WTC11 (cell line): ENCODE measurements around the gene RBM28. TPM values are rescaled to one million over a fixed set of nuclear protein-coding genes. Genes with fewer than 3 reads are reported as not detected.
A peak's percentile ranks its signal among the peaks of the same experiment; 100 is the strongest.

Source experiments
- ATAC-seq: fragments of 200-7000 bp; cut with Tn5 transposase; 2 replicates; pipeline ENCODE4 v1.10.0; 2021; ENCODE audit warnings: mild to moderate bottlenecking, moderate library complexity
- CTCF ChIA-PET: fragments of 300-600 bp; sonication (Branson Sonifier 250); formaldehyde crosslinking; loops from one replicate; lab custom pipeline; 2021; ENCODE audit warnings: antibody characterized with exemption; lab: Charles Lee
- POLR2A ChIA-PET: fragments of 350-600 bp; sonication (Branson Sonifier 250); formaldehyde crosslinking; loops from one replicate; lab custom pipeline; 2021; ENCODE audit warnings: antibody characterized with exemption; lab: Charles Lee
- DNase-seq: peaks from one replicate; pipeline ENCODE4 v3.0.0; 2021; ENCODE audit warnings: low spot score
- H3K27ac Mint-ChIP-seq: 2 replicates; pipeline ENCODE4 v1.8.0; 2021; ENCODE audit warnings: mixed read lengths
- H3K27me3 Mint-ChIP-seq: 2 replicates; pipeline ENCODE4 v1.8.0; 2021; ENCODE audit warnings: low read depth, mild to moderate bottlenecking, moderate library complexity, mixed read lengths
- H3K36me3 Mint-ChIP-seq: 2 replicates; pipeline ENCODE4 v1.8.0; 2021; ENCODE audit warnings: mixed read lengths
- H3K4me1 Mint-ChIP-seq: 2 replicates; pipeline ENCODE4 v1.8.0; 2022; ENCODE audit warnings: mixed read lengths
- H3K4me3 Mint-ChIP-seq: 2 replicates; pipeline ENCODE4 v1.8.0; 2021; ENCODE audit warnings: mild to moderate bottlenecking, moderate library complexity, mixed read lengths
- H3K9me3 Mint-ChIP-seq: 2 replicates; pipeline ENCODE4 v1.8.0; 2021; ENCODE audit warnings: mixed read lengths
- CREB1 ChIP-seq: sonication (generic); formaldehyde crosslinking; IDR thresholded peaks from 2 replicates; pipeline ENCODE4 v1.8.0; 2023; ENCODE audit warnings: mild to moderate bottlenecking, missing genetic modification reagents
- E2F1 ChIP-seq: sonication (generic); formaldehyde crosslinking; IDR thresholded peaks from 2 replicates; pipeline ENCODE4 v1.8.0; 2022; ENCODE audit warnings: mild to moderate bottlenecking, missing genetic modification reagents
- ETV6 ChIP-seq: sonication (generic); formaldehyde crosslinking; IDR thresholded peaks from 2 replicates; pipeline ENCODE4 v1.8.1; 2022; ENCODE audit warnings: mild to moderate bottlenecking, missing genetic modification reagents
- FOXP1 ChIP-seq: sonication (generic); formaldehyde crosslinking; IDR thresholded peaks from 2 replicates; pipeline ENCODE4 v1.8.0; 2022; ENCODE audit warnings: missing genetic modification reagents, mild to moderate bottlenecking, moderate library complexity, borderline replicate concordance
- GTF2I ChIP-seq: fragments of 250-450 bp; sonication (Bioruptor Pico); conservative IDR thresholded peaks from 2 replicates; pipeline ENCODE4 v1.4.0; 2021; ENCODE audit warnings: mild to moderate bottlenecking
- JAZF1 ChIP-seq: fragments of 250-450 bp; sonication (Bioruptor Pico); IDR thresholded peaks from 2 replicates; pipeline ENCODE4 v1.9.0; 2021; ENCODE audit warnings: moderate library complexity, mild to moderate bottlenecking, inconsistent platforms
- KAT7 ChIP-seq: sonication (generic); formaldehyde crosslinking; IDR thresholded peaks from 2 replicates; pipeline ENCODE4 v1.8.1; 2023; ENCODE audit warnings: missing genetic modification reagents, mild to moderate bottlenecking, borderline replicate concordance
- MYBL2 ChIP-seq: sonication (generic); formaldehyde crosslinking; IDR thresholded peaks from 2 replicates; pipeline ENCODE4 v1.8.1; 2023; ENCODE audit warnings: mild to moderate bottlenecking, moderate library complexity, missing genetic modification reagents
- NR1H2 ChIP-seq: sonication (generic); formaldehyde crosslinking; IDR thresholded peaks from 2 replicates; pipeline ENCODE4 v1.9.0; 2021; ENCODE audit warnings: mild to moderate bottlenecking, moderate library complexity, missing genetic modification reagents
- NR3C1 ChIP-seq: sonication (generic); formaldehyde crosslinking; conservative IDR thresholded peaks from 2 replicates; pipeline ENCODE4 v1.8.1; 2023; ENCODE audit warnings: low read depth, mild to moderate bottlenecking, missing genetic modification reagents
- PREB ChIP-seq: sonication (generic); formaldehyde crosslinking; IDR thresholded peaks from 2 replicates; pipeline ENCODE4 v1.8.1; 2022; ENCODE audit warnings: mild to moderate bottlenecking, missing genetic modification reagents, moderate library complexity, borderline replicate concordance
- SMAD4 ChIP-seq: sonication (generic); formaldehyde crosslinking; IDR thresholded peaks from 2 replicates; pipeline ENCODE4 v1.8.0; 2022; ENCODE audit warnings: mild to moderate bottlenecking, missing genetic modification reagents
- TEAD4 ChIP-seq: sonication (generic); formaldehyde crosslinking; IDR thresholded peaks from 2 replicates; pipeline ENCODE4 v1.8.0; 2022; ENCODE audit warnings: mild to moderate bottlenecking, missing genetic modification reagents
- ZNF121 ChIP-seq: sonication (generic); formaldehyde crosslinking; IDR thresholded peaks from 2 replicates; pipeline ENCODE4 v1.8.0; 2023; ENCODE audit warnings: missing genetic modification reagents
- total RNA-seq: library from RNA; stranded (reverse); gene quantifications from 3 replicates; pipeline ENCODE4 v1.2.3, GENCODE V29; 2021
- TF ChIP-seq, protein P1 (sequence below): sonication (generic); formaldehyde crosslinking; conservative IDR thresholded peaks from 2 replicates; pipeline ENCODE4 v1.8.1; 2022; ENCODE audit warnings: mild to moderate bottlenecking, missing genetic modification reagents
- TF ChIP-seq, protein P2 (sequence below): sonication (generic); formaldehyde crosslinking; IDR thresholded peaks from 2 replicates; pipeline ENCODE4 v1.8.1; 2023; ENCODE audit warnings: mild to moderate bottlenecking, missing genetic modification reagents, moderate library complexity
- TF ChIP-seq, protein P3 (sequence below): fragments of 200-600 bp; IDR thresholded peaks from 2 replicates; pipeline ENCODE4 v1.8.0; 2022; ENCODE audit warnings: antibody characterized with exemption
- TF ChIP-seq, protein P4 (sequence below): sonication (generic); formaldehyde crosslinking; IDR thresholded peaks from 2 replicates; pipeline ENCODE4 v1.8.1; 2023; ENCODE audit warnings: mild to moderate bottlenecking, missing genetic modification reagents, borderline replicate concordance
- TF ChIP-seq, protein P5 (sequence below): fragments of 250-450 bp; sonication (Bioruptor Pico); IDR thresholded peaks from 2 replicates; pipeline ENCODE4 v2.1.2; 2022; ENCODE audit warnings: mild to moderate bottlenecking, moderate library complexity

The RBM28 gene
- total RNA-seq, 1 experiment from 2014 or later = 66.1 TPM

DNA sequence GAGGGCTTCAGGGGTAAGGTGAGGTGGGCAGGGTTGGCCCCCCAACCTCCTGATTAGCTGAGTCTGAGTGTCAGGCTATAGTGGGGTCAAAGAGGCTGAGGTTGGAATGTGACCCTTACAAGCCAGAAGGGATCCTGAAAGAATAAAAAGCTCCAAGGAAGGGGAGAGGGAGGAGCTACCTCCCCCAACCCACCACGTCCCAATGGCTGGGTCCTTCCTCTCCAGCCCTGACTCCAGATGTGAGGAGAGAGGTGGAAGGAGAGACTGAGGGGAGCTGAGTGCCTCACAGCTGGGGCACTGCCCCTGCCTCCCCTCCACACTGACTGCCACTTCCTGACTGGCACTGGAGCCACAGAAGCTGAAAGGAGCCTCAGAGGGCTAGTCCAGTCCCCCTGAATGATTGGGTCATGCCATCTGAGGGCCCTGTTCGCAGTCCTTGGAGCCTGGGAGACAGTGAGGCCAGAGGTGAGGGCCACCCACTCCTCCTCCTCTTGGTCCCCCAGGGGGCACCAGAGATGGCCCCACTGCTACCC lies 45.4 kb upstream of the RBM28 start:
- Mint-ChIP-seq H3K4me1 (peaks cover 13% of the 10 kb centered on the region), H3K4me3 (no peak overlapping the region), H3K9me3 (no peaks in the 10 kb centered on the region), H3K36me3 (no peaks in the 10 kb centered on the region), H3K27ac (no peak overlapping the region), H3K27me3 (peaks cover 25% of the 10 kb centered on the region)
- CTCF ChIA-PET = interaction anchor here (0.7 to 5.8 kb wide), 17 partner anchors 8 to 86 kb away, joined by 3 to 138 read pairs (median 4); partner anchors contain the start of genes IMPDH1 and RBM28
- ATAC-seq (peak; percentile 11), DNase-seq (no peak)
- POLR2A ChIA-PET = no interaction called here
- no peak for TF ChIP-seq ETV6 (CRISPR knock-in tag)
- TF ChIP-seq, protein P1, sequence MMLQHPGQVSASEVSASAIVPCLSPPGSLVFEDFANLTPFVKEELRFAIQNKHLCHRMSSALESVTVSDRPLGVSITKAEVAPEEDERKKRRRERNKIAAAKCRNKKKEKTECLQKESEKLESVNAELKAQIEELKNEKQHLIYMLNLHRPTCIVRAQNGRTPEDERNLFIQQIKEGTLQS = no peak
- TF ChIP-seq, protein P2, sequence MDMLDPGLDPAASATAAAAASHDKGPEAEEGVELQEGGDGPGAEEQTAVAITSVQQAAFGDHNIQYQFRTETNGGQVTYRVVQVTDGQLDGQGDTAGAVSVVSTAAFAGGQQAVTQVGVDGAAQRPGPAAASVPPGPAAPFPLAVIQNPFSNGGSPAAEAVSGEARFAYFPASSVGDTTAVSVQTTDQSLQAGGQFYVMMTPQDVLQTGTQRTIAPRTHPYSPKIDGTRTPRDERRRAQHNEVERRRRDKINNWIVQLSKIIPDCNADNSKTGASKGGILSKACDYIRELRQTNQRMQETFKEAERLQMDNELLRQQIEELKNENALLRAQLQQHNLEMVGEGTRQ (CRISPR knock-in tag) = no peak
- no peak for TF ChIP-seq PREB (CRISPR knock-in tag)
- TF ChIP-seq MYBL2 = no peak
- no peak for TF ChIP-seq GTF2I (CRISPR knock-in tag)
- TF ChIP-seq KAT7 (CRISPR knock-in tag) = no peak
- no peak for TF ChIP-seq ZNF121 (CRISPR knock-in tag)
- no peak for TF ChIP-seq FOXP1 (CRISPR knock-in tag)
- TF ChIP-seq SMAD4 (CRISPR knock-in tag) = no peak
- TF ChIP-seq, protein P3, sequence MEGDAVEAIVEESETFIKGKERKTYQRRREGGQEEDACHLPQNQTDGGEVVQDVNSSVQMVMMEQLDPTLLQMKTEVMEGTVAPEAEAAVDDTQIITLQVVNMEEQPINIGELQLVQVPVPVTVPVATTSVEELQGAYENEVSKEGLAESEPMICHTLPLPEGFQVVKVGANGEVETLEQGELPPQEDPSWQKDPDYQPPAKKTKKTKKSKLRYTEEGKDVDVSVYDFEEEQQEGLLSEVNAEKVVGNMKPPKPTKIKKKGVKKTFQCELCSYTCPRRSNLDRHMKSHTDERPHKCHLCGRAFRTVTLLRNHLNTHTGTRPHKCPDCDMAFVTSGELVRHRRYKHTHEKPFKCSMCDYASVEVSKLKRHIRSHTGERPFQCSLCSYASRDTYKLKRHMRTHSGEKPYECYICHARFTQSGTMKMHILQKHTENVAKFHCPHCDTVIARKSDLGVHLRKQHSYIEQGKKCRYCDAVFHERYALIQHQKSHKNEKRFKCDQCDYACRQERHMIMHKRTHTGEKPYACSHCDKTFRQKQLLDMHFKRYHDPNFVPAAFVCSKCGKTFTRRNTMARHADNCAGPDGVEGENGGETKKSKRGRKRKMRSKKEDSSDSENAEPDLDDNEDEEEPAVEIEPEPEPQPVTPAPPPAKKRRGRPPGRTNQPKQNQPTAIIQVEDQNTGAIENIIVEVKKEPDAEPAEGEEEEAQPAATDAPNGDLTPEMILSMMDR = no peak
- no peak for TF ChIP-seq NR1H2
- TF ChIP-seq, protein P4, sequence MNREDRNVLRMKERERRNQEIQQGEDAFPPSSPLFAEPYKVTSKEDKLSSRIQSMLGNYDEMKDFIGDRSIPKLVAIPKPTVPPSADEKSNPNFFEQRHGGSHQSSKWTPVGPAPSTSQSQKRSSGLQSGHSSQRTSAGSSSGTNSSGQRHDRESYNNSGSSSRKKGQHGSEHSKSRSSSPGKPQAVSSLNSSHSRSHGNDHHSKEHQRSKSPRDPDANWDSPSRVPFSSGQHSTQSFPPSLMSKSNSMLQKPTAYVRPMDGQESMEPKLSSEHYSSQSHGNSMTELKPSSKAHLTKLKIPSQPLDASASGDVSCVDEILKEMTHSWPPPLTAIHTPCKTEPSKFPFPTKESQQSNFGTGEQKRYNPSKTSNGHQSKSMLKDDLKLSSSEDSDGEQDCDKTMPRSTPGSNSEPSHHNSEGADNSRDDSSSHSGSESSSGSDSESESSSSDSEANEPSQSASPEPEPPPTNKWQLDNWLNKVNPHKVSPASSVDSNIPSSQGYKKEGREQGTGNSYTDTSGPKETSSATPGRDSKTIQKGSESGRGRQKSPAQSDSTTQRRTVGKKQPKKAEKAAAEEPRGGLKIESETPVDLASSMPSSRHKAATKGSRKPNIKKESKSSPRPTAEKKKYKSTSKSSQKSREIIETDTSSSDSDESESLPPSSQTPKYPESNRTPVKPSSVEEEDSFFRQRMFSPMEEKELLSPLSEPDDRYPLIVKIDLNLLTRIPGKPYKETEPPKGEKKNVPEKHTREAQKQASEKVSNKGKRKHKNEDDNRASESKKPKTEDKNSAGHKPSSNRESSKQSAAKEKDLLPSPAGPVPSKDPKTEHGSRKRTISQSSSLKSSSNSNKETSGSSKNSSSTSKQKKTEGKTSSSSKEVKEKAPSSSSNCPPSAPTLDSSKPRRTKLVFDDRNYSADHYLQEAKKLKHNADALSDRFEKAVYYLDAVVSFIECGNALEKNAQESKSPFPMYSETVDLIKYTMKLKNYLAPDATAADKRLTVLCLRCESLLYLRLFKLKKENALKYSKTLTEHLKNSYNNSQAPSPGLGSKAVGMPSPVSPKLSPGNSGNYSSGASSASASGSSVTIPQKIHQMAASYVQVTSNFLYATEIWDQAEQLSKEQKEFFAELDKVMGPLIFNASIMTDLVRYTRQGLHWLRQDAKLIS = no peak
- TF ChIP-seq, protein P5, sequence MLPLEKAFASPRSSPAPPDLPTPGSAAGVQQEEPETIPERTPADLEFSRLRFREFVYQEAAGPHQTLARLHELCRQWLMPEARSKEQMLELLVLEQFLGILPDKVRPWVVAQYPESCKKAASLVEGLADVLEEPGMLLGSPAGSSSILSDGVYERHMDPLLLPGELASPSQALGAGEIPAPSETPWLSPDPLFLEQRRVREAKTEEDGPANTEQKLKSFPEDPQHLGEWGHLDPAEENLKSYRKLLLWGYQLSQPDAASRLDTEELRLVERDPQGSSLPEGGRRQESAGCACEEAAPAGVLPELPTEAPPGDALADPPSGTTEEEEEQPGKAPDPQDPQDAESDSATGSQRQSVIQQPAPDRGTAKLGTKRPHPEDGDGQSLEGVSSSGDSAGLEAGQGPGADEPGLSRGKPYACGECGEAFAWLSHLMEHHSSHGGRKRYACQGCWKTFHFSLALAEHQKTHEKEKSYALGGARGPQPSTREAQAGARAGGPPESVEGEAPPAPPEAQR (CRISPR knock-in tag) = no peak
- TF ChIP-seq CREB1 (CRISPR knock-in tag) = no peak
- no peak for TF ChIP-seq NR3C1

- Mint-ChIP-seq H3K4me3 (no peak overlapping the region), H3K27me3 (peaks cover 25% of the 10 kb centered on the region), H3K36me3 (no peaks in the 10 kb centered on the region), H3K9me3 (no peaks in the 10 kb centered on the region), H3K4me1 (peaks cover 13% of the 10 kb centered on the region), H3K27ac (no peak overlapping the region)
- DNase-seq (no peak), ATAC-seq (no peak)
- TF ChIP-seq TEAD4 (CRISPR knock-in tag) (no peak), E2F1 (CRISPR knock-in tag) (no peak), JAZF1 (no peak)
- POLR2A ChIA-PET = interaction anchor here (0.5 to 1.1 kb wide), 2 partner anchors 20 to 35 kb away, joined by 3 read pairs; no protein-coding TSS in a partner anchor
- CTCF ChIA-PET = interaction anchor here (0.5 to 5.8 kb wide), 34 partner anchors 7 to 522 kb away, joined by 3 to 138 read pairs (median 4); partner anchors contain the start of genes KCP and RBM28
Measured at GRCh38 chr7:128388145-128388485, 44.4 kb upstream of the RBM28 start.
